HG03196 (cell line): ENCODE measurements around the gene YPEL1.
"Not testable (repeated sequence)": the region's sequence is repeated elsewhere in the genome, so short reads cannot be mapped to it uniquely, and the experiment has no call there.

Experiments used
- ATAC-seq: cut with Tn5 transposase; IDR thresholded peaks from one replicate; pipeline ENCODE4 v1.9.1; 2021; ENCODE audit not compliant: unreplicated experiment

The YPEL1 gene

DNA sequence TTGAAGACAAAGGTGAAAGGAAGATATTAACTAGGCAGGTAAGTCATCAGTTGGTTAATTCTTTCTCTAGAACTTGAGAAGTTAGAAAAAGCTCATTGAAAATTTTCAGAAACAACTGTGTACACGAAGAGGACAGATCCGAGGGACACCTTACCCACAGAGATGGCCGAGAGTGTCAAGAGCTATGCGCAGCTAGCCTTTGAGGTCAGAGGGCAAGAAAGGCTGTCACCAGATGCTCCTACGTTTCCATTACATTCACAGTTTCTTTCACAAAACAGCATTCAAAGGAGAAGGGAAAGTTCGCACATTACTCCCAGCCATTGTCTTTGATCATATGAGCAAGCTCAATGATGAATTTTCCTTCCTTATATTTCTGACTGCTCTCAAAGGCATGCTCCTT is 34.8 kb downstream of the YPEL1 start:
- no peak for ATAC-seq

- ATAC-seq, result no peak
Measured at GRCh38 chr22:21699643-21700042, 36.0 kb downstream of the YPEL1 start.

DNA sequence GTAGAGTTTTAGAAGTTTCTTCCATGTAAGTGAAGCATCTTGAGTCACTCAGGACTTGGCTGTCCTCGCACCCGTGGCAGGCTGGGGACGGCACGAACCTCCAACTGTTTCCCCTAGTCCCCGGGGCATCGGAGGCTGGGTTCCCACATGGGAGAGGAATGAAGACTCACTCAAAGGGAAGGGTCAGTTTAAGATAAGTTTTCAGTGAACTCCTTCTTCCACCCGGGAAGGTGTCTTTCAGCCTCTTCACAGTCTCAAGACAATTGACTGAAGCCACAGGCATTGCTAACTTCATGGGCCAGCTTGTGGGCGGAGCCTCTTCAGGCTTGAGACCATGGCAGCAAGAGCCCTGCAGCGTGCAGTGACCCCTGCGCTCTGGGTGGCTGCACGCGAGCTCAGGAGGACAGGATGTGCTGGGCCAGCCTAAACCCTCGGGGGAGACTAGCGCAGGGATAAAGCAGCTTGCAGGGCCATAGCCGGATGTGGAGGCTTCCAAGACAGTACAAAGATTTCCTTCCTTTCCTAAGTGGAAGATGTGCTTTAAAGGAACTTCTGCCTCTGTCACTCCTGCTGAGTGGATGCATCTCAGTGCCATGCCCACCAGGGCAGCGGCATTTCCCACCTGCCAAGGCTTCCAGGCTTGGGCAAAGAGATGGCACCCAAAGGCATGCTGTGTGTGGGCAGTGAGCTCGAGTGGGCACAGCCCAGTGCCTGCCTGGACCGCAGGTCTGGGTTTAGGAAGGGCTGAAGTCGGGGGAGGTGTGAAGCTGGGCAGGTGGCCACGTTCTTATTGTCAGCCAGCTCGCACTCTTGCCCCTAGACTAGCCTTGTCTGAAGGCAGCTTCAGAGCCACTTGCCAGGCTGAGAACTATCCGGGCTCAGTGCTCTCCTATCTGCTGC is 36.9 kb downstream of the YPEL1 start:
- no peak for ATAC-seq

DNA sequence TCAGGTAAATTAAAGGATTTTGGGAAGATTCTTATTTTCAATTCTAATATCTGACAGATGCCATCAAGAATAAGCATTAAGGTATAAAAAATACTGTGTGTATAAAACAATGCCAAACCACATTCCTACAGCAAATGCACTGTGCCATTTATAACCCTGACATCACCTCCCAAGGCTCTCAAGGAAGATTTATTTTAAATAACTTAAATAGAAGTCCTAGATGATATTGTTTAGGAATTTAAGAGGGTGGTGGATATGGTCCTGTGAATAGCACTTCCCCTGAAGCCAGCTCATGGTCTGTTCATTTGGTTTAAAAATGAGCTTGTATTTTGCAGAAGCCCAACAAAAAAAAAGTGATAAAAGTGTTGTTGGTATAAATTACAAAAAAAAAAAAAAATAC is 37.7 kb downstream of the YPEL1 start:
- no peak for ATAC-seq

- ATAC-seq, result no peak
Measured at GRCh38 chr22:21697021-21697771, 38.4 kb downstream of the YPEL1 start.

GRCh38 chr22:21696115-21696514 is 39.5 kb downstream of the YPEL1 start:
- no peak for ATAC-seq

GRCh38 chr22:21695430-21696085 is 40.0 kb downstream of the YPEL1 start:
- ATAC-seq, result no peak

DNA sequence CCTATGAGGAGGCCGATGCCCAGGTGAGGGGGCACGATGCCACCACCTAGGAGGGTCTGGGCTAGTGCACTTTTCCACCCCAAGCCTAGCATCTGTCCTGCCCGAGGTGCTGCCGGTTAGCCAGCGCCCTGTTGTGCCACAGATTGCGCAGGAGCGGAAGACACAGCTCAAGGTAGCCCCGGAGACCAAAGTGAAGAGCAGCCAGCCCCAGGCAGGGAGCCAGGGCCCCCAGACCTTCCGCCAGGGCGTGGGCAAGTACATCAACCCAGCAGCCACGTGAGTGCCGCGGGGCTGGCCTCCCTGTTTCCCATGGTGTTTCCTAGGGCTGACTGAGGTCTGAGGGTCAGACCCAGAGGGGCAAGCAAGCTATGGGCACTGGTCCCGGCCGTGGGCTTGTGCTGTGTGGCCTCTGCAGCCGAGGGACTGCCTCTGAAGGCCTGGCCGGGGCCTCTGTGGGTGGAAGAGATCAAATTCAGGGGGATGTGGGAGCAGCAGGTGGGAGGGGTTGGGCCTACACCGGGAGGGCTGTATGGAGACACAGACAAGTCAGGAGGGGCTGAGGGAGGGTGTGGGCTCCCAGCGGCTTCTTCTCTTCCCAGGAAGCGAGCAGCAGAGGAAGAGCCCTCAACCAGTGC is 40.7 kb downstream of the YPEL1 start:
- ATAC-seq, result no peak

- ATAC-seq, result no peak
Measured at GRCh38 chr22:21694394-21694793, 41.2 kb downstream of the YPEL1 start.

DNA sequence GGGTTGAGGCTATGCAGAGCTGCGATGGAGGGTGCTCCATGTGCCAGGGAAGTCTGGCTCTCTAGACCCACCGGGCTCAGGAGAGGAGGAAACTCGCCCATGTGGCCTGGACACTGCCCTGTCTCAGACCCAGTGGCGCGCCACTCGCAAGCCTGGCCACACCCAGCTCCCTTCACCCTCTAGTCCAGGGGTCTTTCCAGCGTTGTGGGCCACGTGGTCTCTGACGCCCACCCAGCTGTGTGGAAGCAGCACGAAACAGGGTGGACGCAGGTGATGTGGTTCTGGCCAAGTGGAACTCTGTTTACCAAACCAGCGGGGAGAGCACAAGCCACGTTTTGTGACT is 41.6 kb downstream of the YPEL1 start:
- ATAC-seq, result no peak

GRCh38 chr22:21693333-21693998 is 42.1 kb downstream of the YPEL1 start:
- ATAC-seq, result no peak

DNA sequence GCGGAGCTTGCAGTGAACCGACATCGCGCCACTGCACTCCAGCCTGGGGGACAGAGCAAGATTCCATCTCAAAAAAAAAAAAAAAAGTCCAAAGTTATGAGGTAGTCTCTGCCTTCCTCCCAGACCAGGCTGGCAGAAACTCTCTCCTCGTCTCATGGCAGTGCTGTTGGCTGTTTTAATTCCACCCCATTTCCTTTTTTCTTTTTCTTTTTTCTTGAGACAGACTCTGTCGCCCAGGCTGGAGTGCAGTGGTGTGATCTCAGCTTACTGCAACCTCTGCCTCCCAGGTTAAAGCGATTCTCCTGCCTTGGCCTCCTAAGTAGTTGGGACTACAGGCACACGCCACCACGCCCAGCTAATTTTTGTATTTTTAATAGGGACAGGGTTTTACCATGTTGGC is 42.7 kb downstream of the YPEL1 start:
- not testable (repeated sequence) for ATAC-seq

- no peak for ATAC-seq
Measured at GRCh38 chr22:21691816-21692215, 43.8 kb downstream of the YPEL1 start.

- ATAC-seq, result no peak
Measured at GRCh38 chr22:21690401-21690801, 45.2 kb downstream of the YPEL1 start.

GRCh38 chr22:21688706-21689381 is 46.8 kb downstream of the YPEL1 start:
- no peak for ATAC-seq

GRCh38 chr22:21688341-21688705 is 47.3 kb downstream of the YPEL1 start:
- no peak for ATAC-seq

GRCh38 chr22:21687685-21688259 is 47.8 kb downstream of the YPEL1 start:
- ATAC-seq, result no peak

DNA sequence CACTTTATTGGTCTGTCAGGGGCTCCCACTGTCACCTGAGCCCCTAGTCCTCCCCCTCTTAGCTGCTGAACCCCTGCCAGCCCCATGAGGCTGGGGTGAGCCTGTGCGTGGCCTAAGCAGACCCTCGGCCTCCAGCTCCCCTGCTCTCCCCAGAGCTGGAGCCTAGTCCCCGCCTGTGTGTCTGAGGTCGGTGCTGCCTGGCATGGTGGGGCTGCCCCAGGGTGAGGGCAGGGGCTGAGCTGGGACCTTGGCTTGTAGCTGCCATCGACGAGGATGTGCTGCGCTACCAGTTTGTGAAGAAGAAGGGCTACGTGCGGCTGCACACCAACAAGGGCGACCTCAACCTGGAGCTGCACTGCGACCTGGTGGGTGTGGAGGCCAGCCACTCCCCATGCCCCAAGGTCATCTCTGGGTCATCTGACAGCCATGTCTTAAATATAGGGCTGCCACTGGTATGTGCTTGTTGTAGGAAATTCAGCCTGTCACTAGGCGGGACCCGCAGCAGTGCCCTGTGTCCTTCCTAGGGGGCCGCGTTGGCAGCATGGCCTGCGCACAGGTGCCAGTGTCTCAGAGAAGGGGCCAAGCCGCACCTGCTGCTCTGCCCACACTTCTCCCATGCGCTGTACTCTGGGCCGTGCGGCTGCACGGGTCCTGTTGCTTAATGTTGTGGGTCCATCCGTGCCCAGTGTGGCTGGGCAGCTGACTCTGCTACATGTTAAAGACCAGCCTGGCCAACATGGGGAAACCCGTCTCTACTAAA is 48.8 kb downstream of the YPEL1 start:
- no peak for ATAC-seq

GRCh38 chr22:21686193-21686608 is 49.4 kb downstream of the YPEL1 start:
- ATAC-seq, result no peak
